Measurements from ENCODE around the gene TMEM176B.

The TMEM176B gene

GRCh38 chr7:150799741-150800580 is at the start of gene TMEM176B:
TSS of gene TMEM176B (minus strand) at chr7:150800364. CDS start at chr7:150796569, 3,795 bp downstream.
- TF ChIP-seq CTCF (IDR thresholded peaks at IDR 0.05; ENCODE audit: borderline replicate concordance, control extremely low read depth, extremely low read depth, insufficient read depth, missing control alignments) = no peak
- in situ Hi-C loops (cut with MboI; ENCODE audit: low sequenced_read_pairs, unreplicated experiment) = no loop called here
- peak; percentile 41 for DNase-seq (ENCODE audit: low spot score)

GRCh38 chr7:150849204-150849775 is 49.1 kb upstream of the TMEM176B start:
- TF ChIP-seq CTCF (IDR thresholded peaks at IDR 0.05; ENCODE audit: borderline replicate concordance, control extremely low read depth, extremely low read depth, insufficient read depth, missing control alignments) = no peak
- DNase-seq (ENCODE audit: low spot score) = no peak
- in situ Hi-C loops (cut with MboI; ENCODE audit: low sequenced_read_pairs, unreplicated experiment) = no loop called here

GRCh38 chr7:150848561-150849115 is 48.5 kb upstream of the TMEM176B start:
- in situ Hi-C loops (cut with MboI; ENCODE audit: low sequenced_read_pairs, unreplicated experiment) = no loop called here
- no peak for DNase-seq (ENCODE audit: low spot score)
- TF ChIP-seq CTCF (IDR thresholded peaks at IDR 0.05; ENCODE audit: borderline replicate concordance, control extremely low read depth, extremely low read depth, insufficient read depth, missing control alignments) = no peak

- no peak for TF ChIP-seq CTCF (IDR thresholded peaks at IDR 0.05; ENCODE audit: borderline replicate concordance, control extremely low read depth, extremely low read depth, insufficient read depth, missing control alignments)
- in situ Hi-C loops (cut with MboI; ENCODE audit: low sequenced_read_pairs, unreplicated experiment) = no loop called here
- no peak for DNase-seq (ENCODE audit: low spot score)
Observed at GRCh38 chr7:150848111-150848510, 47.9 kb upstream of the TMEM176B start.

GRCh38 chr7:150847536-150847935 is 47.4 kb upstream of the TMEM176B start:
- no peak for DNase-seq (ENCODE audit: low spot score)
- in situ Hi-C loops (cut with MboI; ENCODE audit: low sequenced_read_pairs, unreplicated experiment) = no loop called here
- TF ChIP-seq CTCF (IDR thresholded peaks at IDR 0.05; ENCODE audit: borderline replicate concordance, control extremely low read depth, extremely low read depth, insufficient read depth, missing control alignments) = no peak

- DNase-seq (ENCODE audit: low spot score) = no peak
- TF ChIP-seq CTCF (IDR thresholded peaks at IDR 0.05; ENCODE audit: borderline replicate concordance, control extremely low read depth, extremely low read depth, insufficient read depth, missing control alignments) = no peak
- in situ Hi-C loops (cut with MboI; ENCODE audit: low sequenced_read_pairs, unreplicated experiment) = no loop called here
Observed at GRCh38 chr7:150846291-150847115, 46.3 kb upstream of the TMEM176B start.

All from GM13976 (cell line).